H9 (cell line): ENCODE data around the gene ABCB8. TPM values are rescaled to one million over a fixed set of nuclear protein-coding genes. Genes with fewer than 3 reads are reported as not detected.

Source experiments
- DNase-seq: peaks from one replicate; pipeline ENCODE4 v3.0.0-alpha.2; 2017
- H2AFZ ChIP-seq: one replicate; pipeline ENCODE4 v1.6.1; 2013; ENCODE audit warnings: mild to moderate bottlenecking, low read length, control low read depth, moderate library complexity
- H2AK5ac ChIP-seq: 2 replicates; pipeline ENCODE4 v1.6.1; 2013; ENCODE audit warnings: low read length, control low read depth, mixed read lengths; ENCODE audit not compliant: insufficient read length
- H2BK120ac ChIP-seq: one replicate; pipeline ENCODE4 v1.6.1; 2013; ENCODE audit warnings: low read depth, mild to moderate bottlenecking, low read length, control low read depth, inconsistent platforms; ENCODE audit not compliant: poor library complexity, severe bottlenecking
- H2BK12ac ChIP-seq: 2 replicates; pipeline ENCODE4 v1.6.1; 2013; ENCODE audit warnings: low read length, control low read depth, mixed read lengths, low read depth; ENCODE audit not compliant: insufficient read length
- H2BK15ac ChIP-seq: 2 replicates; pipeline ENCODE4 v1.6.1; 2013; ENCODE audit warnings: low read depth, low read length, control low read depth
- H2BK20ac ChIP-seq: one replicate; pipeline ENCODE4 v1.6.1; 2013; ENCODE audit warnings: low read depth, mild to moderate bottlenecking, low read length, control low read depth, inconsistent platforms; ENCODE audit not compliant: poor library complexity, severe bottlenecking
- H2BK5ac ChIP-seq: 2 replicates; pipeline ENCODE4 v1.6.1; 2013; ENCODE audit warnings: low read length, control low read depth, mixed read lengths; ENCODE audit not compliant: insufficient read length
- H3K14ac ChIP-seq: 2 replicates; pipeline ENCODE4 v1.6.1; 2013; ENCODE audit warnings: low read length, control low read depth; ENCODE audit not compliant: insufficient read depth
- H3K18ac ChIP-seq: 2 replicates; pipeline ENCODE4 v1.6.1; 2013; ENCODE audit warnings: low read depth, mild to moderate bottlenecking, mixed read lengths, low read length, control low read depth; ENCODE audit not compliant: insufficient read length
- H3K23ac ChIP-seq: 2 replicates; pipeline ENCODE4 v1.6.1; 2013; ENCODE audit warnings: low read length, control low read depth, mixed read lengths, low read depth; ENCODE audit not compliant: insufficient read length
- H3K23me2 ChIP-seq: 2 replicates; pipeline ENCODE4 v1.6.1; 2013; ENCODE audit warnings: low read depth, mild to moderate bottlenecking, mixed read lengths, low read length, control low read depth; ENCODE audit not compliant: insufficient read length, poor library complexity, severe bottlenecking
- H3K27ac ChIP-seq: 2 replicates; pipeline ENCODE4 v1.5.1; 2013; ENCODE audit warnings: low read length, control low read depth, mixed read lengths, low read depth; ENCODE audit not compliant: insufficient read length
- H3K27me3 ChIP-seq: 2 replicates; pipeline ENCODE4 v1.6.1; 2013; ENCODE audit warnings: low read length, control low read depth, inconsistent platforms; ENCODE audit not compliant: insufficient read depth
- H3K4ac ChIP-seq: 2 replicates; pipeline ENCODE4 v1.6.1; 2013; ENCODE audit warnings: low read depth, mild to moderate bottlenecking, control low read depth, inconsistent platforms, low read length, moderate library complexity
- H3K4me1 ChIP-seq: 2 replicates; pipeline ENCODE4 v1.6.1; 2013; ENCODE audit warnings: low read length, control low read depth, inconsistent platforms; ENCODE audit not compliant: insufficient read depth
- H3K4me2 ChIP-seq: 2 replicates; pipeline ENCODE4 v1.6.1; 2013; ENCODE audit warnings: low read length, control low read depth, mixed read lengths; ENCODE audit not compliant: insufficient read length, insufficient read depth
- H3K56ac ChIP-seq: 2 replicates; pipeline ENCODE4 v1.6.1; 2013; ENCODE audit warnings: low read depth, mild to moderate bottlenecking, mixed read lengths, low read length, control low read depth; ENCODE audit not compliant: insufficient read length
- H3K79me1 ChIP-seq: 2 replicates; pipeline ENCODE4 v1.6.1; 2013; ENCODE audit warnings: low read depth, mild to moderate bottlenecking, moderate library complexity, low read length, control low read depth, inconsistent platforms; ENCODE audit not compliant: insufficient read depth, poor library complexity, severe bottlenecking
- H3K79me2 ChIP-seq: 2 replicates; pipeline ENCODE4 v1.6.1; 2013; ENCODE audit warnings: low read length, control low read depth, inconsistent platforms; ENCODE audit not compliant: insufficient read depth
- H3K9ac ChIP-seq: 2 replicates; pipeline ENCODE4 v1.6.1; 2013; ENCODE audit warnings: low read length, control low read depth, mixed read lengths; ENCODE audit not compliant: insufficient read length; ENCODE audit errors: extremely low read depth
- H3K9me3 ChIP-seq: one replicate; pipeline ENCODE4 v1.6.1; 2013; ENCODE audit warnings: low read depth, low read length, inconsistent platforms; ENCODE audit not compliant: control insufficient read depth
- H3T11ph ChIP-seq: one replicate; pipeline ENCODE4 v1.6.1; 2013; ENCODE audit warnings: mild to moderate bottlenecking, low read length, control low read depth, inconsistent platforms
- H4K20me1 ChIP-seq: one replicate; pipeline ENCODE4 v1.6.1; 2013; ENCODE audit not compliant: control insufficient read depth, insufficient read length, insufficient read depth
- H4K5ac ChIP-seq: 2 replicates; pipeline ENCODE4 v1.6.1; 2013; ENCODE audit warnings: low read depth, mild to moderate bottlenecking, mixed read lengths, low read length, control low read depth; ENCODE audit not compliant: insufficient read length
- H4K8ac ChIP-seq: replicated peaks from 2 replicates; pipeline ENCODE4 v1.6.1; 2013; ENCODE audit warnings: low read length, control low read depth, mixed read lengths, low read depth; ENCODE audit not compliant: insufficient read length
- H4K91ac ChIP-seq: 2 replicates; pipeline ENCODE4 v1.6.1; 2013; ENCODE audit warnings: low read depth, mild to moderate bottlenecking, moderate library complexity, mixed read lengths, low read length, control low read depth; ENCODE audit not compliant: insufficient read length
- H3K27ac Mint-ChIP-seq, 3 experiments: 2 replicates in 2 of 3; 3 replicates in 1 of 3; pipeline ENCODE4 v1.8.0; 2020 to 2021; ENCODE audit warnings: mixed read lengths in 3 of 3, mild to moderate bottlenecking in 1 of 3, moderate library complexity in 1 of 3
- H3K27me3 Mint-ChIP-seq: 2 replicates; pipeline ENCODE4 v1.8.0; 2021; ENCODE audit warnings: low read depth, mild to moderate bottlenecking, moderate library complexity, mixed read lengths
- H3K36me3 Mint-ChIP-seq, 3 experiments: 2 replicates in 2 of 3; 3 replicates in 1 of 3; pipeline ENCODE4 v1.8.0; 2020 to 2021; ENCODE audit warnings: low read depth in 3 of 3, mixed read lengths in 3 of 3; ENCODE audit not compliant: insufficient read depth in 1 of 3
- H3K4me1 Mint-ChIP-seq, 2 experiments: 2 replicates each; pipeline ENCODE4 v1.8.0; 2020; ENCODE audit warnings: mixed read lengths in 2 of 2
- H3K4me3 Mint-ChIP-seq, 2 experiments: 2 replicates in 1 of 2; 3 replicates in 1 of 2; pipeline ENCODE4 v1.8.0; 2020 to 2021; ENCODE audit warnings: mild to moderate bottlenecking in 2 of 2, mixed read lengths in 2 of 2, moderate library complexity in 1 of 2
- H3K9me3 Mint-ChIP-seq, 2 experiments: 2 replicates in 1 of 2; 3 replicates in 1 of 2; pipeline ENCODE4 v1.8.0; 2020; ENCODE audit warnings: mild to moderate bottlenecking in 2 of 2, mixed read lengths in 2 of 2, moderate library complexity in 1 of 2
- CTCF ChIP-seq: fragments of 200-600 bp; sonication (generic); conservative IDR thresholded peaks from 3 replicates; pipeline ENCODE4 v1.8.0; 2021; ENCODE audit warnings: antibody characterized with exemption, mild to moderate bottlenecking
- WGBS: extraction: QIAGEN DNeasy Blood & Tissue Kit; methylation state at CpG from one replicate; pipeline ENCODE4 v1.1.7; 2013; ENCODE audit warnings: missing lambda C conversion rate, low lambda C conversion rate, mixed read lengths; ENCODE audit not compliant: insufficient read length; ENCODE audit errors: extremely low coverage; 5-methylcytosine and 5-hydroxymethylcytosine counted together
- total RNA-seq: library from RNA; stranded (reverse); gene quantifications from 2 replicates; pipeline ENCODE4 v1.2.1, GENCODE V29; 2021

Gene ABCB8
- total RNA-seq, 1 experiment from 2014 or later: 22.1 TPM

- Histone ChIP-seq H3K4me2 (no peak overlapping the region), H2BK120ac (no peak overlapping the region), H2BK5ac (no peak overlapping the region), H3K14ac (no peak overlapping the region), H4K5ac (no peak overlapping the region), H3T11ph (no peak overlapping the region), H3K9ac (no peak overlapping the region), H3K4me1 (no peaks in the 10 kb centered on the region), H4K91ac (no peak overlapping the region), H3K27me3 (no peaks in the 10 kb centered on the region), H3K27ac (no peak overlapping the region), H3K9me3 (no peaks in the 10 kb centered on the region), H3K23me2 (no peaks in the 10 kb centered on the region), H3K79me1 (no peaks in the 10 kb centered on the region), H3K56ac (no peak overlapping the region), H3K79me2 (no peaks in the 10 kb centered on the region), H4K20me1 (no peaks in the 10 kb centered on the region), H4K8ac (no peak overlapping the region), H2BK15ac (no peak overlapping the region), H3K18ac (no peak overlapping the region), H2AFZ (no peak overlapping the region), H3K4ac (no peak overlapping the region), H2BK20ac (no peak overlapping the region), H2BK12ac (no peak overlapping the region), H3K23ac (no peak overlapping the region), H2AK5ac (no peak overlapping the region)
- Mint-ChIP-seq H3K4me3 (no peak overlapping the region), H3K36me3 (peaks cover 0 to 8% (median 4%) of the 10 kb centered on the region in 3 experiments; a peak in 4 of 7 replicates), H3K4me1 (peaks cover 2% of the 10 kb centered on the region in 2 experiments; a peak in 1 of 4 replicates), H3K27me3 (peaks cover 4% of the 10 kb centered on the region), H3K9me3 (no peaks in the 10 kb centered on the region), H3K27ac (peak overlapping the region in 1 of 3 experiments; percentile 34; a peak in 1 of 7 replicates)
- DNase-seq: no peak
- no CpG with 5 or more reads among the region's 17 CpGs for WGBS
- TF ChIP-seq CTCF: no peak
Measured at GRCh38 chr7:151035902-151036301, 7.7 kb downstream of the ABCB8 start.
